RWPE2 (cell line): ENCODE data around the gene PIP5K1B.
"Not testable (repeated sequence)": the region's sequence is repeated elsewhere in the genome, so short reads cannot be mapped to it uniquely, and the experiment has no call there.

Experiments
- ATAC-seq: fragments of 200-7000 bp; cut with Tn5 transposase; 3 replicates; pipeline ENCODE4 v1.9.1; 2021; ENCODE audit warnings: low read depth
- DNase-seq: peaks from one replicate; pipeline ENCODE4 v3.0.0-alpha.2; 2020; ENCODE audit warnings: low spot score
- H3K27ac ChIP-seq: fragments of 450-650 bp; 2 replicates; pipeline ENCODE4 v1.5.1; 2017; ENCODE audit warnings: mild to moderate bottlenecking; ENCODE audit not compliant: poor library complexity, severe bottlenecking
- H3K27me3 ChIP-seq: fragments of 250-450 bp; sonication (Bioruptor Pico); 2 replicates; pipeline ENCODE4 v1.5.1; 2021; ENCODE audit warnings: mild to moderate bottlenecking, moderate library complexity; ENCODE audit not compliant: insufficient read depth, poor library complexity, severe bottlenecking
- H3K36me3 ChIP-seq: fragments of 250-450 bp; sonication (Bioruptor Pico); 2 replicates; pipeline ENCODE4 v1.5.1; 2020; ENCODE audit warnings: low read depth, mild to moderate bottlenecking, moderate library complexity
- H3K4me1 ChIP-seq: fragments of 250-450 bp; sonication (Bioruptor Pico); 2 replicates; pipeline ENCODE4 v1.5.1; 2021; ENCODE audit warnings: mild to moderate bottlenecking, moderate library complexity; ENCODE audit not compliant: insufficient read depth, poor library complexity, severe bottlenecking
- H3K4me3 ChIP-seq: fragments of 250-450 bp; sonication (Bioruptor Pico); 2 replicates; pipeline ENCODE4 v1.5.1; 2021; ENCODE audit warnings: mild to moderate bottlenecking, moderate library complexity; ENCODE audit not compliant: severe bottlenecking
- H3K9me3 ChIP-seq: fragments of 250-450 bp; sonication (Bioruptor Pico); 2 replicates; pipeline ENCODE4 v1.5.1; 2021; ENCODE audit warnings: mild to moderate bottlenecking, moderate library complexity; ENCODE audit not compliant: severe bottlenecking
- CTCF ChIP-seq: fragments of 450-650 bp; IDR thresholded peaks from one replicate; pipeline ENCODE4 v1.5.1; 2017; ENCODE audit warnings: mild to moderate bottlenecking, moderate library complexity; ENCODE audit not compliant: poor library complexity, severe bottlenecking

PIP5K1B gene

GRCh38 chr9:68690088-68690487 is 15.0 kb upstream of the PIP5K1B start:
- ATAC-seq = no peak
- DNase-seq = no peak
- Histone ChIP-seq H3K27me3 (peaks cover 6% of the 10 kb centered on the region), H3K36me3 (no peaks in the 10 kb centered on the region), H3K4me3 (no peak overlapping the region), H3K9me3 (no peaks in the 10 kb centered on the region), H3K27ac (no peak overlapping the region), H3K4me1 (no peaks in the 10 kb centered on the region)
- TF ChIP-seq CTCF = no peak

GRCh38 chr9:68692519-68692918 is 12.5 kb upstream of the PIP5K1B start:
- H3K4me3 ChIP-seq = no peak overlapping the region
- no peak overlapping the region for H3K27ac ChIP-seq
- ATAC-seq (no peak), DNase-seq (no peak)
- no peaks in the 10 kb centered on the region for H3K4me1 ChIP-seq
- peaks cover 29% of the 10 kb centered on the region for H3K27me3 ChIP-seq
- H3K36me3 ChIP-seq = no peaks in the 10 kb centered on the region
- no peaks in the 10 kb centered on the region for H3K9me3 ChIP-seq
- TF ChIP-seq CTCF = no peak

- Histone ChIP-seq H3K27me3 (peaks cover 35% of the 10 kb centered on the region), H3K9me3 (no peaks in the 10 kb centered on the region), H3K4me3 (no peak overlapping the region), H3K4me1 (no peaks in the 10 kb centered on the region), H3K36me3 (no peaks in the 10 kb centered on the region), H3K27ac (no peak overlapping the region)
- no peak for DNase-seq
- TF ChIP-seq CTCF = no peak
- no peak for ATAC-seq
These were observed 10.9 kb upstream of the PIP5K1B start for GRCh38 chr9:68694125-68694524.

- Histone ChIP-seq H3K36me3 (no peaks in the 10 kb centered on the region), H3K27ac (no peak overlapping the region), H3K4me3 (no peak overlapping the region), H3K27me3 (peaks cover 37% of the 10 kb centered on the region), H3K9me3 (no peaks in the 10 kb centered on the region), H3K4me1 (no peaks in the 10 kb centered on the region)
- ATAC-seq = no peak
- no peak for TF ChIP-seq CTCF
- no peak for DNase-seq
These were observed 7.2 kb upstream of the PIP5K1B start for GRCh38 chr9:68697851-68698250.

- Histone ChIP-seq H3K27ac (no peak overlapping the region), H3K36me3 (no peaks in the 10 kb centered on the region), H3K27me3 (peaks cover 49% of the 10 kb centered on the region), H3K9me3 (no peaks in the 10 kb centered on the region), H3K4me3 (no peak overlapping the region), H3K4me1 (no peaks in the 10 kb centered on the region)
- no peak for TF ChIP-seq CTCF
- DNase-seq = no peak
- no peak for ATAC-seq
These were observed 6.0 kb upstream of the PIP5K1B start for GRCh38 chr9:68698943-68699509.

- H3K36me3 ChIP-seq, H3K4me1 ChIP-seq, DNase-seq, H3K27ac ChIP-seq, ATAC-seq, H3K9me3 ChIP-seq, H3K4me3 ChIP-seq: not testable (repeated sequence)
- peaks cover 55% of the 10 kb centered on the region for H3K27me3 ChIP-seq
These were observed 5.4 kb upstream of the PIP5K1B start for GRCh38 chr9:68699625-68700024.
